22Rv1 (cell line): ENCODE data around the gene OGFR.

ENCODE experiments used
- CTCF ChIP-seq: fragments of 450-650 bp; IDR thresholded peaks from 2 replicates; pipeline ENCODE4 v1.5.1; 2017; ENCODE audit warnings: mild to moderate bottlenecking
- ZFX ChIP-seq: fragments of 450-650 bp; IDR thresholded peaks from 2 replicates; pipeline ENCODE4 v1.6.1; 2017; ENCODE audit warnings: antibody characterized with exemption, borderline replicate concordance

DNA sequence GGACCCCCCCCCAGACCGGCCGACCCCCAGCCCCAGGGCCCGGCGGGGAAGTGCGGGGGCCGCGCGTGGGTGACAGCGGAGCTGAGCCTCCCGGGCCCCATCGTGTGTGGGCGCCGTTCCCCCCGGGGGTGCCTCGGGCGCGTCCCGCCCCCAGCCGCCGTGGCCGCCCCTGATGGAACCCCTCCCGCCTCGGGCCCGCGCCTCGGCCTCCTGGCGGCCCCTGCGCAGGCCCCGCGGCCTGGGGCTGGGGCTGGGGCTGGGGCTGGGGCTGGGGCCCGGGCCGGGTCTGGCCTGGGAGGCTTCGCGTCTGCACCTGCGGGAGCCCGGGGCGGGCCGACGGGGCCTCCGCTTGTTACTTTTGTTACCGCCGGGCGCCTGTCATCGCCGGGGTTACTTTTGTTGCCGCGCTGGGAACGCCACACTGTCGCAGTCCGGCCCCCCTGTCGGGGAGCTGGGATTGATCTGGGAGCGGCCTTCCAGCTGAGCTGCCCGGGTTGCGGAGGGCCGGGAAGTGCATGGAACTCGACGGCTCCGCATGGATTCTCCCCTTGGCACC is 598 bp downstream of the OGFR start:
- TF ChIP-seq CTCF (no peak), ZFX (no peak)
